ENCODE data around the gene CTRB1. TPM values are rescaled to one million over a fixed set of nuclear protein-coding genes. Genes with fewer than 3 reads are reported as not detected.
A peak's percentile ranks its signal among the peaks of the same experiment; 100 is the strongest.

CTRB1 gene
- total and polyA plus RNA-seq, 2 of the 13 experiments (the other 11 are each of a cell fraction or from before 2014, with no cell fraction given), result not detected

DNA sequence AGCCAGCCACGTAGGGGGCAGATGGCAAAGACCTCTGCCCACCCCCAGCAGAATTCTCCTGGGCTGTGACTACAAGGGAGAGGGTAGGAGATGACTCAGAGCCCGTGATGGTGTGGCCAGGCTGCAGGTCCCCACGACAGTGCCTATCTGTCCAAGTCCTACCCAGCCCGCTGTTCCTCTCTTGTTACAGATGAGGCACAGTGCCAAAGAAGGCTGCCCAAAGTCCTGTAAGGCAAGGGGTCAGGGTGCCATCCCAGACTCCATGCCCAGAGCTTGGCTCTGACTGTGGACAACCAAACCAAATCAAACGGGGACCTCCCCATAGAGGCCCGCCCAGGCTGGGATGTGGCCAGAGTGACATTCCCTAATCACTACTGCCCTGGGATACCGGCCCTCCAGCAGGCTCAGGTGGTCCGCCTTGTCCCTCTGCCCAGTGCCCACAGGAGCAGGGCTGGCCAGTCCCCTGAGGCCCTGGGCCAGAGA, 45.2 kb downstream of the CTRB1 start (continued):
- TF ChIP-seq MAX (IDR thresholded peaks at IDR 0.05) (no peak), ZBTB7A (CRISPR knock-in tag; IDR thresholded peaks at IDR 0.05) (no peak), SOX5 (CRISPR knock-in tag; IDR thresholded peaks at IDR 0.05; ENCODE audit: borderline replicate concordance) (no peak), ZNF354B (CRISPR knock-in tag; IDR thresholded peaks at IDR 0.05) (no peak), FOSL2 (CRISPR knock-in tag; IDR thresholded peaks at IDR 0.05) (peak; percentile 81), NR2F1 (CRISPR knock-in tag; IDR thresholded peaks at IDR 0.05) (0 out of 4 replicates have a peak, but pooled peaks of 1 of the 2 experiments have one; percentile 2), NRL (CRISPR knock-in tag; IDR thresholded peaks at IDR 0.05; ENCODE audit: borderline replicate concordance) (peak; percentile 35; the same call in 1 of the 2 replicates), TARDBP (CRISPR knock-in tag; IDR thresholded peaks at IDR 0.05) (no peak), HINFP (CRISPR knock-in tag; IDR thresholded peaks at IDR 0.05; ENCODE audit: low read depth) (no peak), XRCC5 (optimal IDR thresholded peaks at IDR 0.05; ENCODE audit: low read length) (peak; percentile 57), SAP130 (CRISPR knock-in tag; IDR thresholded peaks at IDR 0.05; ENCODE audit: low read depth) (no peak), KDM3A (CRISPR knock-in tag; IDR thresholded peaks at IDR 0.05; ENCODE audit: low read depth) (no peak), ETV6 (CRISPR knock-in tag; conservative IDR thresholded peaks at IDR 0.05) (0 out of 2 replicates have a peak, but pooled peaks have one; percentile 23), PRMT3 (CRISPR knock-in tag; IDR thresholded peaks at IDR 0.05; ENCODE audit: borderline replicate concordance, low read depth) (no peak), TAF1 (CRISPR knock-in tag; IDR thresholded peaks at IDR 0.05) (0 out of 2 replicates have a peak, but pooled peaks have one; percentile 13), ESRRA (CRISPR knock-in tag; IDR thresholded peaks at IDR 0.05; ENCODE audit: low read depth) (no peak), ZNF672 (CRISPR knock-in tag; IDR thresholded peaks at IDR 0.05) (no peak), TRIM22 (IDR thresholded peaks at IDR 0.05) (no peak), ZNF652 (CRISPR knock-in tag; IDR thresholded peaks at IDR 0.05; ENCODE audit: borderline replicate concordance, low read depth) (no peak), PAF1 (CRISPR knock-in tag; IDR thresholded peaks at IDR 0.05) (no peak), ZNF746 (CRISPR knock-in tag; IDR thresholded peaks at IDR 0.05) (no peak), MLLT10 (CRISPR knock-in tag; IDR thresholded peaks at IDR 0.05) (no peak)
- TF ChIP-seq, protein P1, sequence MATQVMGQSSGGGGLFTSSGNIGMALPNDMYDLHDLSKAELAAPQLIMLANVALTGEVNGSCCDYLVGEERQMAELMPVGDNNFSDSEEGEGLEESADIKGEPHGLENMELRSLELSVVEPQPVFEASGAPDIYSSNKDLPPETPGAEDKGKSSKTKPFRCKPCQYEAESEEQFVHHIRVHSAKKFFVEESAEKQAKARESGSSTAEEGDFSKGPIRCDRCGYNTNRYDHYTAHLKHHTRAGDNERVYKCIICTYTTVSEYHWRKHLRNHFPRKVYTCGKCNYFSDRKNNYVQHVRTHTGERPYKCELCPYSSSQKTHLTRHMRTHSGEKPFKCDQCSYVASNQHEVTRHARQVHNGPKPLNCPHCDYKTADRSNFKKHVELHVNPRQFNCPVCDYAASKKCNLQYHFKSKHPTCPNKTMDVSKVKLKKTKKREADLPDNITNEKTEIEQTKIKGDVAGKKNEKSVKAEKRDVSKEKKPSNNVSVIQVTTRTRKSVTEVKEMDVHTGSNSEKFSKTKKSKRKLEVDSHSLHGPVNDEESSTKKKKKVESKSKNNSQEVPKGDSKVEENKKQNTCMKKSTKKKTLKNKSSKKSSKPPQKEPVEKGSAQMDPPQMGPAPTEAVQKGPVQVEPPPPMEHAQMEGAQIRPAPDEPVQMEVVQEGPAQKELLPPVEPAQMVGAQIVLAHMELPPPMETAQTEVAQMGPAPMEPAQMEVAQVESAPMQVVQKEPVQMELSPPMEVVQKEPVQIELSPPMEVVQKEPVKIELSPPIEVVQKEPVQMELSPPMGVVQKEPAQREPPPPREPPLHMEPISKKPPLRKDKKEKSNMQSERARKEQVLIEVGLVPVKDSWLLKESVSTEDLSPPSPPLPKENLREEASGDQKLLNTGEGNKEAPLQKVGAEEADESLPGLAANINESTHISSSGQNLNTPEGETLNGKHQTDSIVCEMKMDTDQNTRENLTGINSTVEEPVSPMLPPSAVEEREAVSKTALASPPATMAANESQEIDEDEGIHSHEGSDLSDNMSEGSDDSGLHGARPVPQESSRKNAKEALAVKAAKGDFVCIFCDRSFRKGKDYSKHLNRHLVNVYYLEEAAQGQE (IDR thresholded peaks at IDR 0.05; ENCODE audit: borderline replicate concordance in 1 of 2, low read depth in 1 of 2, low read length in 2 of 2), result no peak
- TF ChIP-seq, protein P2, sequence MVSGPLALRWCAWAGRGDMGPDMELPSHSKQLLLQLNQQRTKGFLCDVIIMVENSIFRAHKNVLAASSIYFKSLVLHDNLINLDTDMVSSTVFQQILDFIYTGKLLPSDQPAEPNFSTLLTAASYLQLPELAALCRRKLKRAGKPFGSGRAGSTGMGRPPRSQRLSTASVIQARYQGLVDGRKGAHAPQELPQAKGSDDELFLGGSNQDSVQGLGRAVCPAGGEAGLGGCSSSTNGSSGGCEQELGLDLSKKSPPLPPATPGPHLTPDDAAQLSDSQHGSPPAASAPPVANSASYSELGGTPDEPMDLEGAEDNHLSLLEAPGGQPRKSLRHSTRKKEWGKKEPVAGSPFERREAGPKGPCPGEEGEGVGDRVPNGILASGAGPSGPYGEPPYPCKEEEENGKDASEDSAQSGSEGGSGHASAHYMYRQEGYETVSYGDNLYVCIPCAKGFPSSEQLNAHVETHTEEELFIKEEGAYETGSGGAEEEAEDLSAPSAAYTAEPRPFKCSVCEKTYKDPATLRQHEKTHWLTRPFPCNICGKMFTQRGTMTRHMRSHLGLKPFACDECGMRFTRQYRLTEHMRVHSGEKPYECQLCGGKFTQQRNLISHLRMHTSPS (CRISPR knock-in tag; IDR thresholded peaks at IDR 0.05; ENCODE audit: low read depth), result peak; percentile 93
